ENCODE measurements around the gene INSYN1.

INSYN1 gene

DNA sequence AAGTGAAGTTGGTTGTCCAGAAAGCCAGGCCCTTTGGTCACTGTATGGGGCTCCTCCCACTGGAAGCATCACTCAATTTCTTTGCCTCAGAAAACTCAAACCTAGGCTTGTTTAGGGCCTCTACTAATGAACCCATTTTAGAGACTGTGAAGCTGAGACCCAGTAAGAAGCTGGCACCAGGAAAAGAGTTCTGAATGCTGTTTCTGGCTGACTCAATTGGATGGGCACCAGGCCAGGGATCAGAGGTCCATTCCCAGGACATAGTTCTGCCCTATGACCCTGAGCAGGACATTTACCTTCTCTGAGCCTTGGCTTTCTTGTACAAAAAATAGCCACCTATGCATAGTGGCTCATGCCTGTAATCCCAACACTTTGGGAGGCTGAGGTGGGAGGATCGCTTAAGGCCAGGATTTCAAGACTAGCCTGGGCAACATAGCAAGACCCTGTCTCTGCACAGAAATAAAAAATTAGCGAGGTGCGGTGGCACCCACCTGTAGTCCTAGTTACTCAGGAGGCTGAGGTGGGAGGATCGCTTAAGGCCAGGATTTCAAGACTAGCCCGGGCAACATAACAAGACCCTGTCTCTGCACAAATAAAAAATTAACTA is 38.4 kb downstream of the INSYN1 start:
- DNase-seq: no peak
- Histone ChIP-seq H2AK5ac (ENCODE audit: low read length) (no peak overlapping the region), H3K4me3 (ENCODE audit: low read depth, low read length) (no peak overlapping the region)

DNA sequence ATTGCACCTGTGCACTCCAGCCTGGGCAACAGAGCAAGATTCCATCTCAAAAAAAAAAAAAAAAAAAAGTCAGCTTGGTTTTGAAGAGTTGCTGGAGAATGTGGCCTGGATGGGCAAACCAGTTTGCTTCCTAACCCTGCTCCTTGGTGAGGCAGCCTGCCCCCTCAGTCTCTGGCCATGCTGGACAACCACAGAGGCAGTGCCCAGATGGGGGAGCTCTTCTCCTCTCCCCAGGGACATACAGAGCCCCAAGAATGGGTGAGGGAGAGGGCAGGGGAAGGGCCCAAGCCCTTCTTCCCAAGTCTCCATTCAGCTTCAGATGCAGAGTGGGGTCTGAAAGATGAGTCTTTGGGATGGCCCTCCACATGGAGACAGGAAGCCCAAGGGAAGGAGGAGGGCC is 41.0 kb downstream of the INSYN1 start:
- Histone ChIP-seq H3K9ac (ENCODE audit: low read length) (no peak overlapping the region), H3K79me2 (ENCODE audit: control insufficient read depth, insufficient read depth, low read length, poor library complexity) (no peaks in the 10 kb centered on the region), H3K9me3 (ENCODE audit: insufficient read depth, low read depth, low read length) (peaks cover 5% of the 10 kb centered on the region), H4K12ac (ENCODE audit: low read depth, low read length) (no peak overlapping the region), H2BK5ac (ENCODE audit: low read depth, low read length, poor library complexity) (no peak overlapping the region), H3K36me3 (ENCODE audit: control insufficient read depth in 1 of 2, insufficient read depth in 2 of 2, low read length in 2 of 2) (peaks cover 59 to 72% of the 10 kb centered on the region in 2 experiments), H2BK120ac (ENCODE audit: insufficient read depth, low read length, poor library complexity) (no peak overlapping the region), H3K18ac (ENCODE audit: low read length) (no peak overlapping the region), H3K79me1 (ENCODE audit: low read length) (no peaks in the 10 kb centered on the region), H3K4me2 (ENCODE audit: low read length) (no peak overlapping the region), H3K14ac (ENCODE audit: low read length) (no peak overlapping the region), H4K8ac (ENCODE audit: low read depth, low read length) (no peak overlapping the region), H2AK5ac (ENCODE audit: low read length) (no peak overlapping the region), H3K27ac (ENCODE audit: low read depth, low read length) (no peak overlapping the region), H3K4me3 (ENCODE audit: low read depth, low read length) (no peak overlapping the region), H3K27me3 (ENCODE audit: insufficient read depth, low read length) (no peaks in the 10 kb centered on the region), H2BK12ac (ENCODE audit: low read length) (no peak overlapping the region), H3K23ac (ENCODE audit: low read length) (no peak overlapping the region), H3K4me1 (ENCODE audit: control insufficient read depth in 1 of 2, insufficient read depth in 2 of 2, low read length in 2 of 2) (no peaks in the 10 kb centered on the region), H4K91ac (ENCODE audit: low read depth, low read length) (no peak overlapping the region), H3K4ac (ENCODE audit: low read depth, low read length) (no peak overlapping the region), H2AFZ (ENCODE audit: insufficient read depth, low read length, poor library complexity) (no peak overlapping the region)
- no peak for DNase-seq

More for the DNA sequence above, 38.4 kb downstream of the INSYN1 start:
- Histone ChIP-seq H2BK12ac (ENCODE audit: low read length) (no peak overlapping the region), H3K79me2 (ENCODE audit: control insufficient read depth, insufficient read depth, low read length, poor library complexity) (no peaks in the 10 kb centered on the region), H3K23ac (ENCODE audit: low read length) (no peak overlapping the region), H3K4me2 (ENCODE audit: low read length) (no peak overlapping the region), H3K27me3 (ENCODE audit: insufficient read depth, low read length) (no peaks in the 10 kb centered on the region), H2AFZ (ENCODE audit: insufficient read depth, low read length, poor library complexity) (no peak overlapping the region), H3K27ac (ENCODE audit: low read depth, low read length) (no peak overlapping the region), H3K4ac (ENCODE audit: low read depth, low read length) (no peak overlapping the region), H2BK5ac (ENCODE audit: low read depth, low read length, poor library complexity) (no peak overlapping the region), H3K36me3 (ENCODE audit: control insufficient read depth in 1 of 2, insufficient read depth in 2 of 2, low read length in 2 of 2) (peaks cover 33 to 45% of the 10 kb centered on the region in 2 experiments), H3K9ac (ENCODE audit: low read length) (no peak overlapping the region), H3K4me1 (ENCODE audit: control insufficient read depth in 1 of 2, insufficient read depth in 2 of 2, low read length in 2 of 2) (no peaks in the 10 kb centered on the region), H4K12ac (ENCODE audit: low read depth, low read length) (no peak overlapping the region), H3K18ac (ENCODE audit: low read length) (no peak overlapping the region), H3K9me3 (ENCODE audit: insufficient read depth, low read depth, low read length) (no peaks in the 10 kb centered on the region), H3K14ac (ENCODE audit: low read length) (no peak overlapping the region), H4K8ac (ENCODE audit: low read depth, low read length) (no peak overlapping the region), H3K79me1 (ENCODE audit: low read length) (no peaks in the 10 kb centered on the region), H2BK120ac (ENCODE audit: insufficient read depth, low read length, poor library complexity) (no peak overlapping the region), H4K91ac (ENCODE audit: low read depth, low read length) (no peak overlapping the region)
- no CpG with 5 or more reads among the region's 5 CpGs for WGBS (ENCODE audit: extremely low coverage, insufficient coverage, insufficient read length)

DNA sequence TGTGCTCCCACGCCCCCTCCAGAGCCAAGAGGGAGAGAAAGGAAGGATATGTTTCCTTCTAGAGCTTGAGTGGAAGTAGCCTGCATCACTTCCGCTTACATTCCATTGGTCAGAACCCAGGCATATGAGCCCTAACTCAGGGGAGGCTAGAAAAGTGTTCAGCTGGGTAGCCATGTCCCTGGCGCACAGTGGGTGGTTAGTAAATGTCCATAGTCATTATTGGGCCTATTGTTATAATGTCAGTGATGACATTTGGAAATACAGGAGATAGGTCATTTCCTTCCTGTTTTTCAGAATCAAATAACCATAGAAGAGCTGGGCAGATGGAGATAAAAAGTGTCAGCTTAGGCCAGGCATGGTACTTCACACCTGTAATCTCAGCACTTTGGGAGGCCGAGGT is 41.6 kb downstream of the INSYN1 start:
- Histone ChIP-seq H3K23ac (ENCODE audit: low read length) (no peak overlapping the region), H3K27ac (ENCODE audit: low read depth, low read length) (no peak overlapping the region), H3K79me2 (ENCODE audit: control insufficient read depth, insufficient read depth, low read length, poor library complexity) (no peaks in the 10 kb centered on the region), H3K4me2 (ENCODE audit: low read length) (no peak overlapping the region), H3K4ac (ENCODE audit: low read depth, low read length) (no peak overlapping the region), H4K8ac (ENCODE audit: low read depth, low read length) (no peak overlapping the region), H2BK12ac (ENCODE audit: low read length) (no peak overlapping the region), H3K14ac (ENCODE audit: low read length) (no peak overlapping the region), H3K9ac (ENCODE audit: low read length) (no peak overlapping the region), H4K12ac (ENCODE audit: low read depth, low read length) (no peak overlapping the region), H2AFZ (ENCODE audit: insufficient read depth, low read length, poor library complexity) (no peak overlapping the region), H4K91ac (ENCODE audit: low read depth, low read length) (no peak overlapping the region), H3K27me3 (ENCODE audit: insufficient read depth, low read length) (no peaks in the 10 kb centered on the region), H3K79me1 (ENCODE audit: low read length) (no peaks in the 10 kb centered on the region), H3K18ac (ENCODE audit: low read length) (no peak overlapping the region), H3K36me3 (ENCODE audit: control insufficient read depth in 1 of 2, insufficient read depth in 2 of 2, low read length in 2 of 2) (peaks cover 64 to 77% of the 10 kb centered on the region in 2 experiments), H3K9me3 (ENCODE audit: insufficient read depth, low read depth, low read length) (peaks cover 5% of the 10 kb centered on the region), H3K4me3 (ENCODE audit: low read depth, low read length) (no peak overlapping the region), H2BK5ac (ENCODE audit: low read depth, low read length, poor library complexity) (no peak overlapping the region), H3K4me1 (ENCODE audit: control insufficient read depth in 1 of 2, insufficient read depth in 2 of 2, low read length in 2 of 2) (no peaks in the 10 kb centered on the region), H2AK5ac (ENCODE audit: low read length) (no peak overlapping the region), H2BK120ac (ENCODE audit: insufficient read depth, low read length, poor library complexity) (no peak overlapping the region)
- DNase-seq: no peak
- no CpG with 5 or more reads among the region's 4 CpGs for WGBS (ENCODE audit: extremely low coverage, insufficient coverage, insufficient read length)

DNA sequence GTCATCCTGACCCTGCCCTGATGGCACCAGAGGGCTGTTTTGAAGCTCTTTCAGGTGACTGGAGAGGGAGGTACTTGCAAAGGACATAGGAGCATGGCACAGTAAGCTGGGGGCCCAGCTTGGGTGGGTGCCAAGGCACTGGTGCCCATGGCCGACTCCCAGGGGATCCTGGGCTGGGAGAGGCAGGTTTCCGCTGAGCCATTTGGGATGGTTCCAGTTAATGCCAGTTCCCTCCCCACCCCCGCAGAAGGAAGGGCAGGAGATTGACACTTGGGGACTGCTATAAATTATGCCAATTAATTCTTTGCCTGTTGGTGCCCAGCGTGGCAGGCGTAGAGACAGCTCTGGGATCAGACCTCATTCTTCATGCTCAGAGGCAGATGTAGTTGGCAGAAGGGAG is 42.8 kb downstream of the INSYN1 start:
- H3K79me2 ChIP-seq (ENCODE audit: control insufficient read depth, insufficient read depth, low read length, poor library complexity): no peaks in the 10 kb centered on the region
- WGBS (ENCODE audit: extremely low coverage, insufficient coverage, insufficient read length): no CpG with 5 or more reads among the region's 5 CpGs
- peaks cover 5% of the 10 kb centered on the region for H3K9me3 ChIP-seq (ENCODE audit: insufficient read depth, low read depth, low read length)
- H4K8ac ChIP-seq (ENCODE audit: low read depth, low read length): no peak overlapping the region
- H3K4me1 ChIP-seq (ENCODE audit: control insufficient read depth in 1 of 2, insufficient read depth in 2 of 2, low read length in 2 of 2): no peaks in the 10 kb centered on the region
- no peak overlapping the region for H3K27ac ChIP-seq (ENCODE audit: low read depth, low read length)
- no peaks in the 10 kb centered on the region for H3K79me1 ChIP-seq (ENCODE audit: low read length)
- no peak overlapping the region for H3K4me3 ChIP-seq (ENCODE audit: low read depth, low read length)
- H4K91ac ChIP-seq (ENCODE audit: low read depth, low read length): no peak overlapping the region
- H3K23ac ChIP-seq (ENCODE audit: low read length): no peak overlapping the region
- DNase-seq: no peak
- no peak overlapping the region for H3K18ac ChIP-seq (ENCODE audit: low read length)
- H3K27me3 ChIP-seq (ENCODE audit: insufficient read depth, low read length): no peaks in the 10 kb centered on the region
- no peak overlapping the region for H2BK5ac ChIP-seq (ENCODE audit: low read depth, low read length, poor library complexity)
- H3K9ac ChIP-seq (ENCODE audit: low read length): no peak overlapping the region
- H2BK120ac ChIP-seq (ENCODE audit: insufficient read depth, low read length, poor library complexity): no peak overlapping the region
- no peak overlapping the region for H3K14ac ChIP-seq (ENCODE audit: low read length)
- H3K4ac ChIP-seq (ENCODE audit: low read depth, low read length): no peak overlapping the region
- no peak overlapping the region for H4K12ac ChIP-seq (ENCODE audit: low read depth, low read length)
- H2AK5ac ChIP-seq (ENCODE audit: low read length): no peak overlapping the region
- H3K4me2 ChIP-seq (ENCODE audit: low read length): no peak overlapping the region
- no peak overlapping the region for H2AFZ ChIP-seq (ENCODE audit: insufficient read depth, low read length, poor library complexity)
- peaks cover 69 to 85% of the 10 kb centered on the region in 2 experiments for H3K36me3 ChIP-seq (ENCODE audit: control insufficient read depth in 1 of 2, insufficient read depth in 2 of 2, low read length in 2 of 2)
- H2BK12ac ChIP-seq (ENCODE audit: low read length): no peak overlapping the region
